Suprapubic skin (tissue), 4 donors: ENCODE data around the gene MAPK11. TPM values are rescaled to one million over a fixed set of nuclear protein-coding genes. Genes with fewer than 3 reads are reported as not detected.
A peak's percentile ranks its signal among the peaks of the same experiment; 100 is the strongest.

ENCODE experiments used
- DNase-seq, 2 donors: peaks; one replicate each; pipeline ENCODE4 v3.0.0-alpha.2; 2019; ENCODE audit warnings: low spot score in 2 of 2
- H3K27ac ChIP-seq: fragments of 200-600 bp; sonication (generic); one replicate; pipeline ENCODE4 v1.5.1; 2019
- H3K27me3 ChIP-seq: fragments of 200-600 bp; sonication (generic); one replicate; pipeline ENCODE4 v1.5.1; 2019
- H3K36me3 ChIP-seq: fragments of 200-600 bp; sonication (generic); one replicate; pipeline ENCODE4 v1.5.1; 2019
- H3K4me1 ChIP-seq: fragments of 200-600 bp; sonication (generic); one replicate; pipeline ENCODE4 v1.5.1; 2019
- H3K4me3 ChIP-seq: fragments of 200-600 bp; sonication (generic); one replicate; pipeline ENCODE4 v1.5.1; 2019; ENCODE audit warnings: mild to moderate bottlenecking
- H3K9me3 ChIP-seq: fragments of 200-600 bp; sonication (generic); one replicate; pipeline ENCODE4 v1.5.1; 2019
- CTCF ChIP-seq, 2 donors: fragments of 200-600 bp in 1 of 2; fragments of 450-650 bp in 1 of 2; sonication (generic) in 1 of 2; IDR thresholded peaks; one replicate each; pipeline ENCODE4 v1.5.1; 2016 to 2019; ENCODE audit warnings: antibody characterized with exemption in 2 of 2, mild to moderate bottlenecking in 1 of 2, moderate library complexity in 1 of 2
- EP300 ChIP-seq: sonication (generic); formaldehyde crosslinking; IDR thresholded peaks from one replicate; pipeline ENCODE4 v1.6.1; 2017; ENCODE audit warnings: antibody characterized with exemption
- POLR2A ChIP-seq, 2 donors: fragments of 450-650 bp; IDR thresholded peaks; one replicate each; pipeline ENCODE4 v1.6.1; 2017; ENCODE audit warnings: antibody characterized with exemption in 2 of 2, mild to moderate bottlenecking in 2 of 2, moderate library complexity in 2 of 2
- POLR2AphosphoS5 ChIP-seq, 3 donors: sonication (generic); formaldehyde crosslinking; IDR thresholded peaks; one replicate each; pipeline ENCODE4 v1.6.1; 2017; ENCODE audit warnings: antibody characterized with exemption in 3 of 3
- WGBS: methylation state at CpG from one replicate; pipeline ENCODE4 v1.1.5; 2018; 5-methylcytosine and 5-hydroxymethylcytosine counted together
- total RNA-seq, 4 donors: library from RNA; depleted of rRNA; stranded (reverse); fragments of >200 nt; gene quantifications; one replicate each; pipeline ENCODE4 v1.1.0, GENCODE V29; 2016

MAPK11 gene
- total RNA-seq, 4 donors from 2014 or later = 3.8 to 5.8 (median 4.5) TPM

- no peak overlapping the region for H3K4me3 ChIP-seq
Observed at GRCh38 chr22:50289151-50289941, 19.2 kb upstream of the MAPK11 start.

GRCh38 chr22:50287731-50288130 lies 17.6 kb upstream of the MAPK11 start:
- Histone ChIP-seq H3K27ac (no peak overlapping the region), H3K27me3 (no peaks in the 10 kb centered on the region), H3K36me3 (peaks cover 80% of the 10 kb centered on the region), H3K4me3 (no peak overlapping the region), H3K9me3 (no peaks in the 10 kb centered on the region), H3K4me1 (peaks cover 9% of the 10 kb centered on the region)
- no peak for TF ChIP-seq EP300
- TF ChIP-seq CTCF (IDR thresholded peaks at IDR 0.05) = no peak
- TF ChIP-seq POLR2AphosphoS5 (IDR thresholded peaks at IDR 0.05) = no peak
- TF ChIP-seq POLR2A (IDR thresholded peaks at IDR 0.05) = no peak
- DNase-seq = no peak
- WGBS = no CpG with 5 or more reads among the region's 31 CpGs

More at GRCh38 chr22:50289151-50289941, 19.2 kb upstream of the MAPK11 start:
- Histone ChIP-seq H3K27ac (no peak overlapping the region), H3K27me3 (no peaks in the 10 kb centered on the region), H3K4me1 (peaks cover 20% of the 10 kb centered on the region), H3K9me3 (no peaks in the 10 kb centered on the region), H3K36me3 (peaks cover 63% of the 10 kb centered on the region)
- DNase-seq = no peak
- TF ChIP-seq CTCF (IDR thresholded peaks at IDR 0.05) = no peak
- TF ChIP-seq POLR2AphosphoS5 (IDR thresholded peaks at IDR 0.05) = no peak
- no peak for TF ChIP-seq POLR2A (IDR thresholded peaks at IDR 0.05)
- TF ChIP-seq EP300 = no peak
- 78% methylated on average over 14 of the region's 57 CpGs for WGBS

- TF ChIP-seq CTCF (IDR thresholded peaks at IDR 0.05) (no peak), POLR2A (IDR thresholded peaks at IDR 0.05) (no peak), EP300 (no peak), POLR2AphosphoS5 (IDR thresholded peaks at IDR 0.05) (no peak)
- no peak for DNase-seq
- 100% methylated on average over 3 of the region's 40 CpGs for WGBS
- H3K4me3 ChIP-seq = no peak overlapping the region
- peaks cover 89% of the 10 kb centered on the region for H3K36me3 ChIP-seq
- peak overlapping the region; percentile 8 for H3K27ac ChIP-seq
- H3K9me3 ChIP-seq = no peaks in the 10 kb centered on the region
- no peaks in the 10 kb centered on the region for H3K27me3 ChIP-seq
- H3K4me1 ChIP-seq = peaks cover 14% of the 10 kb centered on the region
Observed at GRCh38 chr22:50286701-50287318, 16.6 kb upstream of the MAPK11 start.

- H3K36me3 ChIP-seq = peaks cover 92% of the 10 kb centered on the region
- H3K4me1 ChIP-seq = peaks cover 15% of the 10 kb centered on the region
- no peak overlapping the region for H3K4me3 ChIP-seq
- H3K27ac ChIP-seq = peak overlapping the region; percentile 8
- WGBS = 93% methylated on average over 2 of the region's 21 CpGs
- H3K27me3 ChIP-seq = no peaks in the 10 kb centered on the region
- H3K9me3 ChIP-seq = no peaks in the 10 kb centered on the region
- DNase-seq = no peak
- TF ChIP-seq POLR2AphosphoS5 (IDR thresholded peaks at IDR 0.05) = no peak
- TF ChIP-seq EP300 = no peak
- TF ChIP-seq POLR2A (IDR thresholded peaks at IDR 0.05) = no peak
- no peak for TF ChIP-seq CTCF (IDR thresholded peaks at IDR 0.05)
Observed at GRCh38 chr22:50286275-50286674, 16.1 kb upstream of the MAPK11 start.

- Histone ChIP-seq H3K4me3 (no peak overlapping the region), H3K9me3 (no peaks in the 10 kb centered on the region), H3K27ac (peak overlapping the region; percentile 8), H3K27me3 (no peaks in the 10 kb centered on the region), H3K4me1 (peaks cover 15% of the 10 kb centered on the region), H3K36me3 (peaks cover 92% of the 10 kb centered on the region)
- DNase-seq = no peak
- WGBS = 89% methylated on average over 5 of the region's 34 CpGs
- no peak for TF ChIP-seq EP300
- no peak for TF ChIP-seq POLR2AphosphoS5 (IDR thresholded peaks at IDR 0.05)
Observed at GRCh38 chr22:50285568-50286229, 15.5 kb upstream of the MAPK11 start.
